T-helper 2 cell treated with Interferon-gamma antibody and Interleukin-4, amounts not matched to agents 100 ng/mL and 5 ng/mL, for 36 hours (primary cell): ENCODE data around the gene OR6M1. TPM values are rescaled to one million over a fixed set of nuclear protein-coding genes. Genes with fewer than 3 reads are reported as not detected.

Experiments used
- intact Hi-C: fragments of 100-400 bp; cut with micrococcal nuclease; formaldehyde crosslinking; loops from one replicate; pipeline ENCODE4 v1.15.1; 2023
- total RNA-seq: library from RNA; stranded (reverse); gene quantifications from 2 replicates; pipeline ENCODE4 v1.2.3, GENCODE V29; 2022

OR6M1 gene
- total RNA-seq, 1 donor from 2014 or later = not detected

GRCh38 chr11:123775715-123776549, 30.2 kb downstream of the OR6M1 start:
- intact Hi-C loops = no loop called here

- intact Hi-C loops = no loop called here
Observed at GRCh38 chr11:123775289-123775688, 30.9 kb downstream of the OR6M1 start.

- intact Hi-C loops = no loop called here
Observed at GRCh38 chr11:123773959-123774358, 32.2 kb downstream of the OR6M1 start.

GRCh38 chr11:123773026-123773425, 33.1 kb downstream of the OR6M1 start:
- intact Hi-C loops = no loop called here

GRCh38 chr11:123771664-123772063, 34.5 kb downstream of the OR6M1 start:
- intact Hi-C loops = no loop called here

- intact Hi-C loops = no loop called here
Observed at GRCh38 chr11:123770712-123771111, 35.4 kb downstream of the OR6M1 start.

GRCh38 chr11:123765601-123766000, 40.5 kb downstream of the OR6M1 start:
- intact Hi-C loops = no loop called here

- intact Hi-C loops = no loop called here
Observed at GRCh38 chr11:123762422-123762821, 43.7 kb downstream of the OR6M1 start.

GRCh38 chr11:123760894-123761293, 45.3 kb downstream of the OR6M1 start:
- intact Hi-C loops = no loop called here

GRCh38 chr11:123757976-123758375, 48.2 kb downstream of the OR6M1 start:
- intact Hi-C loops = no loop called here

GRCh38 chr11:123755813-123756212, 50.3 kb downstream of the OR6M1 start:
- intact Hi-C loops = no loop called here

Other genes starting within 250 kb of the OR6M1 start
- gene SCN3B, start 151.7 kb downstream of the OR6M1 start, total RNA-seq = not detected in 2 replicates
- 17.7 and 18.9 TPM in 2 replicates for gene ZNF202, start 64.7 kb downstream of the OR6M1 start, total RNA-seq
- not detected in 2 replicates for gene OR6X1, start 51.8 kb downstream of the OR6M1 start, total RNA-seq
- gene TMEM225, start 79.3 kb upstream of the OR6M1 start, total RNA-seq = not detected in 2 replicates
- not detected in 2 replicates for gene OR8D4, start 95.8 kb upstream of the OR6M1 start, total RNA-seq
- not detected in 2 replicates for gene OR4D5, start 133.3 kb upstream of the OR6M1 start, total RNA-seq
- gene OR6T1, start 137.5 kb upstream of the OR6M1 start, total RNA-seq = not detected in 2 replicates
- not detected in 2 replicates for gene OR10S1, start 171.4 kb upstream of the OR6M1 start, total RNA-seq
- gene OR10G6, start 188.8 kb upstream of the OR6M1 start, total RNA-seq = not detected in 2 replicates
- not detected in 2 replicates for gene OR10G4, start 206.6 kb upstream of the OR6M1 start, total RNA-seq
- not detected in 2 replicates for gene OR10G9, start 216.7 kb upstream of the OR6M1 start, total RNA-seq
- not detected in 2 replicates for gene OR10G8, start 220.4 kb upstream of the OR6M1 start, total RNA-seq
- not detected in 2 replicates for gene OR10G7, start 235.0 kb upstream of the OR6M1 start, total RNA-seq